GM20431 (cell line): ENCODE measurements around the gene SLITRK3.

Source experiments
- in situ Hi-C: fragments of 300-500 bp; cut with MseI, MboI; formaldehyde crosslinking; loops from one replicate; pipeline ENCODE4 v1.15.0; 2020; ENCODE audit warnings: low sequenced_read_pairs; ENCODE audit not compliant: unreplicated experiment

The SLITRK3 gene, protein sequence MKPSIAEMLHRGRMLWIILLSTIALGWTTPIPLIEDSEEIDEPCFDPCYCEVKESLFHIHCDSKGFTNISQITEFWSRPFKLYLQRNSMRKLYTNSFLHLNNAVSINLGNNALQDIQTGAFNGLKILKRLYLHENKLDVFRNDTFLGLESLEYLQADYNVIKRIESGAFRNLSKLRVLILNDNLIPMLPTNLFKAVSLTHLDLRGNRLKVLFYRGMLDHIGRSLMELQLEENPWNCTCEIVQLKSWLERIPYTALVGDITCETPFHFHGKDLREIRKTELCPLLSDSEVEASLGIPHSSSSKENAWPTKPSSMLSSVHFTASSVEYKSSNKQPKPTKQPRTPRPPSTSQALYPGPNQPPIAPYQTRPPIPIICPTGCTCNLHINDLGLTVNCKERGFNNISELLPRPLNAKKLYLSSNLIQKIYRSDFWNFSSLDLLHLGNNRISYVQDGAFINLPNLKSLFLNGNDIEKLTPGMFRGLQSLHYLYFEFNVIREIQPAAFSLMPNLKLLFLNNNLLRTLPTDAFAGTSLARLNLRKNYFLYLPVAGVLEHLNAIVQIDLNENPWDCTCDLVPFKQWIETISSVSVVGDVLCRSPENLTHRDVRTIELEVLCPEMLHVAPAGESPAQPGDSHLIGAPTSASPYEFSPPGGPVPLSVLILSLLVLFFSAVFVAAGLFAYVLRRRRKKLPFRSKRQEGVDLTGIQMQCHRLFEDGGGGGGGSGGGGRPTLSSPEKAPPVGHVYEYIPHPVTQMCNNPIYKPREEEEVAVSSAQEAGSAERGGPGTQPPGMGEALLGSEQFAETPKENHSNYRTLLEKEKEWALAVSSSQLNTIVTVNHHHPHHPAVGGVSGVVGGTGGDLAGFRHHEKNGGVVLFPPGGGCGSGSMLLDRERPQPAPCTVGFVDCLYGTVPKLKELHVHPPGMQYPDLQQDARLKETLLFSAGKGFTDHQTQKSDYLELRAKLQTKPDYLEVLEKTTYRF

GRCh38 chr3:165195640-165196576, at the start of gene SLITRK3:
Gene SLITRK3 (minus strand): TSS chr3:165196384. CDS start chr3:165190830, 5,554 bp downstream.
- in situ Hi-C loops, result no loop called here

DNA sequence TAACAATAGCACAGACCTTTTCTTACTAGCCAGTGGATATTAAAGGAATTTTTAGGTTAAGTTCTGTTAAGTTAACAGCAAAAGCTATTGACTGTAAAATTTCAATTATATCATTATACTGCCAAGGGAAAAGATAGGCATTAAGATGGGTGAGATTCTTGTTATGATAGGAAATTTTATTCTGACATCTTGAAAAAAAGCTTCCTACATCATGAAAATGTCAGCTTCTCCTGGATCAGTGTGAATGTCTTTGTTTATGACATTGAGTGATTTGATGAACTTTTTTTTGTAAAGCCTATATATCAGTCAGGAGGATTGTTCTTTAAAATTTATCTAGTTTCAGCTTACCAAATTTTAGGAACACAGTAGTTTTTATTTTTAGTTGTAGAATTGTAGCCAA, 47.4 kb upstream of the SLITRK3 start:
- in situ Hi-C loops, result no loop called here

GRCh38 chr3:165233501-165234195, 37.5 kb upstream of the SLITRK3 start:
- in situ Hi-C loops, result no loop called here

DNA sequence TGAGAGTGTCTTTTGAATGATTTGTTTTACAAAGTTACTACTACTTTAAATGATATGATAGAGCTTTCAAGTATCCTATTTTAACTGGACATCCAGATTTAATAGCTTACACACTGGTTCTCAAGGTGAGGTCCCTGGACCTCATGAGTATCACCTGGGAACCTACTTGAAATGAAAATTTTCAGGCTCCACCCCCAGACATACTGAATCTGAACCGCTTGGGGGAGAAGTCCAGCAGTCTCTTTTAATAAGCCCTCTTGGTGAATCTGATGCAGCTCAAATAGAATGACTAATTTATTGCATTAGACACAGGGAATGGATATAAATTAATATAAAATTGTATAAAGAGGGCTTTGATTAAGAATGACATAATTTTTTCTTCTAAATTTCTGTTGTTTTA, 29.4 kb upstream of the SLITRK3 start:
- in situ Hi-C loops, result no loop called here

GRCh38 chr3:165217739-165218138, 21.6 kb upstream of the SLITRK3 start:
- in situ Hi-C loops, result no loop called here

GRCh38 chr3:165212580-165212979, 16.4 kb upstream of the SLITRK3 start:
- in situ Hi-C loops, result no loop called here

- in situ Hi-C loops, result no loop called here
These were observed 15.5 kb upstream of the SLITRK3 start for GRCh38 chr3:165211721-165212120.

DNA sequence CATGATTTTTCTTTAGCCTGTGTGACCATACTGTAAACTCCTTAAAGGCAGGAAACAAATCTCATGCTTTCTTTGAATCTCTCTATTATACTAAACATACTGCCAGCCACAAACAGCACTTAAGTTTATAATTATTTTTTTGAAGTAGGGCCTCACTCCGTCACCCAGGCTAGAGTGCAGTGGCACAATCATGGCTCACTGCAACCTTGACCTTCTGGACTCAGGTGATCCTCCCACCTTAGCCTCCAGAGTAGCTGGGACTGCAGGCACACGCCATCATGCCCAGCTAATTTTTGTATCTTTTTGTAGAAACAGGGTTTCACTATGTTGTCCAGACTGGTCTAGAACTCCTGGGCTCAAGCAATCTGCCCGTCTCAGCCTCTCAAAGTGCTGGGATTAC, 14.5 kb upstream of the SLITRK3 start:
- in situ Hi-C loops, result no loop called here

DNA sequence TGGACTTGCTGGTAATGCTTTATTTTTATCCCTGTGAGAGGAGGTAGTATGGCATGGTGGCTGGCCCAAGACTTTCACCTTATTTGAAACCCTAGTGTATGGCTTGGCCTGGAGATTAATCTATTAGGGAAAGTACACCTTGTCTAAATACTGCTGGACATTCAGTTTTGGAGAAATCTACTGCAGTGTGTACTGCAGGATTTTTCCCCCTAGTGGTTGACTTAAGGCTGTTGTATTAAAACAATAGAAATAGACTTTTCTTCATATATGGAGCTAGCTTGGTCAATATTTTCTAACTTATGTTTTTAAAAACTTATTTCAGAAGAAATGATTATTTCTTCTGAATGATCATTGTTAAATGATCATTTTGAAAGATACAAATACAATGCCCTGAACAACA, 13.9 kb upstream of the SLITRK3 start:
- in situ Hi-C loops, result no loop called here

DNA sequence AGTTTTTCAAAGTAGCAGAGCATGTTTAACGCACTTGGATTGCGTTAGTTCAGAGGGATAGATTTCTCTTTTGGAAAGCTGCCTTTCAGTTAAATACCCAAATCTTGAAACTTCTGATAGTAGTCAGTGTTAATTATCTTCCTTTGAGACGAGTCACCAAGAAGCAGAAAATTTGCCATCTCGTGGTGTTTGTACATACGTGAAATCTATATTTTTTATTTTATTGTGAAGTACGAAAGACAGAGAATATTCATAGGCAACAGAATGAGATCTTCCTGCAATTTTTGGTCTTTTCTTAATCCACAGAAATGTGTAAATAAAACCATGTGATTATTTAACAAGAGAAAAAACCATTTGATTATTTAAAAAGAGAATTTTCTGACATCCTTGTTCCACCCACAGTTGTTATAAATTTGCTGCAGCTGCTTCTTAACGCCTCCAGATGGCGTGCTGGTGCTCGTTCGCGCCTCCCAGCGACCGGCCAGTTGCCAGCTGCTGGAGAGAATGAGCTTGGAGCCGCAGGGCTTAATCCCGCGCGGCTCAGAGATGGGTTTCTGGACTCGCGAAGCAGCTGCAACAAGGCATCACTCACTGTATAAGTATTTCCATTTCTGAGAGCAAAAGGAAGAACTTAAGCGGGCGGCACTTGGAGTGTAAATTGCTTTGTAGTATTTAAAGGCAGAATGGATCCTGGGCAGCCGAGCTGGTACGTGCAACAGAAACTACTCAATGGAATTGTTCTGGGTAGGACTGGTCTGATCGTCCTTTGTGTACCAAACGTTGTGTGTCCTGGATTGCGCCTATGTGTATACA, 10.5 kb upstream of the SLITRK3 start:
- in situ Hi-C loops, result no loop called here

GRCh38 chr3:165204445-165204844, 8.3 kb upstream of the SLITRK3 start:
- in situ Hi-C loops, result no loop called here

DNA sequence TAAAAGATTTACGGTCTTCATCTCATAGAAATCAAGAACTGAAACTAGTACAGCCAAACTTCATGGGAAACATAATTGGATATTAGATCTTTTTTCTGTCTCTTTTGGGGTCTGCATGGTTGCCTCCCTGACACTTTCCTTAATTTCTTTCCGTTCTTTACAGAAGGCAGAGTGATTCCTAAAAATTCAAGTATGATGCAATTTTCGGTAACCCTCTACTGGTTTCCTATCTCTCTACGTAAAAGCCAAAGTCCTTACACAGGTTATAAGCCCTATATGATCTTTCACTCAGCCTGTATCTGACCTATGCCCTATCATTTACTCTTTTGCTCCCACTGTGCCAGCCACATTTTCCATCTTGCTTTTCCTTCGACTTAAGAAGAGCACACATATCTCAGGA, 6.8 kb upstream of the SLITRK3 start:
- in situ Hi-C loops, result no loop called here

- in situ Hi-C loops, result no loop called here
These were observed 5.8 kb upstream of the SLITRK3 start for GRCh38 chr3:165201964-165202363.

GRCh38 chr3:165197481-165197800, 1.3 kb upstream of the SLITRK3 start:
- in situ Hi-C loops, result no loop called here

- in situ Hi-C loops, result no loop called here
These were observed 645 bp upstream of the SLITRK3 start for GRCh38 chr3:165196577-165197480.

DNA sequence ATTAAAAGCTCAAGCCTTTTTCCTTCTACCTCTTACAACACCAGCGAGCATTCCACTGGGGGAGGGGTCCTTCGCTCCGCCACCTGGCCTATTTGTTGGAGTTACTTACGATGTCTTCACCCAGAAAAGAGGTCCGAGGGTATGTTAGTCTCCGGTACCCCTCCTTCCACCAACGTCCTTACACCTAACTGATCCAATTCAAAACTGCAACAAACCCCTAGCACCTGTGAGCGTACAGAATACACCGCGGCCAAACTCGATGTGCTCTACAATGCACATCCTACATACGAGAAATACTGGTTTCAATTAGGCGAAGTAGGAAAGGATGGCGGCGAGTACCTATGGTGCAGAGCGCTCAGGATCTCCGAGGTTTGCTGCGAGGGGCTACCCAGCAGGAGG, 944 bp downstream of the SLITRK3 start:
- in situ Hi-C loops, result no loop called here

DNA sequence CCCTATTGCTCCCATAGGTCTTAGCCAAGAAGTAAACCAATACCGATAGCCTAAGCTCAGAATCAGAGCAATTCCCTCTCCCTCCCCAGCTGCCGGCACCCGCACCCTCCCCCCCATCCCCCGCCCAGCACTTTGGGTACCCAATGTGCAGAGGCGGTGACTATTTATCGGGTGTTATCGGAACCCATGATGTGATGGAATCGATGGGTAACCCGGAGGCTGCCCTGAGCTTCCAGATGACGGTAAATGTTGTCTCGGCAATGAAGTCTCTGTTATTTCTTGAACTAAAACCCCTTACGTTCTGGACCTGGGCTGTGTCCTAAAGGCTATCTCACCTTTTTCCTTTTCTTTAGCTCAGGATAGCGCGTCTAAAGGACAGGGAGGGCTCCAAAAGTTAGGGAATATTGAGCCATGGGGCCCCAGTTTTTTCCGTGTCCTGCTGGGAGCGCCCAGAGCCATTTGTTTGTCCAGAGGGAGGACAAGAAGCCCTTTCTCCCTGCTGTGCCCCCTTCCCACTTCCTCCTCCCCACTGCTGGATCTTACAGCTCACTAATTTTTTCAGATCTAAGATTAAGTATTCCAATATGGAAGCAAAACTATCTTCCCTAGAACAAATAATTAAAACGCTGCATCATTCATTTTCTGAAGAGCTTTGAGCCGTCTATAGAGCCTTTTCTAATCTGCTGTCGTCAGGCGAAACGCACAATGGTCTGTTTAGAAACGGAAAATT, 1.5 kb downstream of the SLITRK3 start:
- in situ Hi-C loops, result no loop called here
